ENCODE measurements around the gene GNL3L. TPM values are rescaled to one million over a fixed set of nuclear protein-coding genes. Genes with fewer than 3 reads are reported as not detected.

Gene GNL3L
- total and polyA plus RNA-seq, 11 donors: 5.6 to 44.2 (median 34.7) TPM

DNA sequence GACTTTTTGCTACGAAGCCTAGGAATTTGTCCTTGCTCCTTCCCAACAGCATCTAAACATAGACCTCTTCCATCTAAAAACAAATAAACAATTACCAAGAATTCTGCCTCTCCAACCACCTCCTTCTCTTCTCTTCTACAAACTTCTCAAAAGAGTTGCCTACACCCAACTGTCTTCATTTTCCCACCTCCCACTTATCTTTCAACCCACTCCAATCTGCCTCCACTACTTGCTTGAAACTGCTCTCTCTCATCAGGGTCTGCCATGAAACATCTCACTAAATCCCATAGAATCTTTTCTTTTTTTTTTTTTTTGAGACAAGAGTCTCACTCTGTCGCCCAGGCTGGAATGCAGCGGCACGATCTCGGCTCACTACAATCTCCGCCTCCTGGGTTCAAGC, 33.1 kb upstream of the GNL3L start:
- Histone ChIP-seq H3K27me3 (peaks cover 0 to 24% (median 0%) of the 10 kb centered on the region in 9 donors), H3K9me3 (no peaks in the 10 kb centered on the region), H3K36me3 (no peaks in the 10 kb centered on the region), H3K4me1 (peaks cover 0 to 17% (median 0%) of the 10 kb centered on the region in 12 donors), H3K4me3 (peak overlapping the region in 1 of 12 donors; percentile 75), H3K27ac (peak overlapping the region in 5 of 12 donors; percentile 22 to 80 (median 77))
- intact Hi-C loops (cut with DNase I): loop anchor here in 1 of 10 donors (5.0 kb wide), 1 partner anchor 35 kb away; the partner anchor contains the start of gene GNL3L
- 80 to 86% (median 81%) methylated on average over 6 of the region's 6 CpGs for WGBS, 4 donors
- ATAC-seq (no peak), DNase-seq (no peak)
- TF ChIP-seq POLR2A (IDR thresholded peaks at IDR 0.05): no peak

DNA sequence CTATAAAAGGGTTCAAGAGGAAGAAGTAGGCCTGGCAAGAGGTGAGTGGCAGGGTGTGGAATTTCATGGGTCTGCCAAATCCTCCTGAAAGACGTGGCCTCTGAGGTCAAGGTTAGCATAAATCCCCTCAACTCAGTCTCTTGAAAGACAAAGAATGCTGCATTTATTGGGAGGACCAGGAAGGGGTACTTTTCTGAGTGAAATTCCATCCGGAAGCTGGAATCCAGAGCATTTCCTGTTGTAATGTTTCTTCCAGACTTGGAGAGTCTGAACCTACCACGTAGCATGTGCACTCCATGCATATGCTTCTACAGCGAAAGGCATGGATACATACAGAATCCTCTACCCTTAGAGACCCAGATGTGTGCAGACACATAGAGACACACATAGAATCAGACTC, 20.6 kb upstream of the GNL3L start:
- Histone ChIP-seq H3K4me1 (peaks cover 0 to 4% (median 0%) of the 10 kb centered on the region in 12 donors), H3K36me3 (no peaks in the 10 kb centered on the region), H3K27me3 (peaks cover 0 to 4% (median 0%) of the 10 kb centered on the region in 9 donors), H3K4me3 (no peak overlapping the region), H3K27ac (no peak overlapping the region), H3K9me3 (peaks cover 0 to 8% (median 0%) of the 10 kb centered on the region in 12 donors)
- TF ChIP-seq, protein P1, sequence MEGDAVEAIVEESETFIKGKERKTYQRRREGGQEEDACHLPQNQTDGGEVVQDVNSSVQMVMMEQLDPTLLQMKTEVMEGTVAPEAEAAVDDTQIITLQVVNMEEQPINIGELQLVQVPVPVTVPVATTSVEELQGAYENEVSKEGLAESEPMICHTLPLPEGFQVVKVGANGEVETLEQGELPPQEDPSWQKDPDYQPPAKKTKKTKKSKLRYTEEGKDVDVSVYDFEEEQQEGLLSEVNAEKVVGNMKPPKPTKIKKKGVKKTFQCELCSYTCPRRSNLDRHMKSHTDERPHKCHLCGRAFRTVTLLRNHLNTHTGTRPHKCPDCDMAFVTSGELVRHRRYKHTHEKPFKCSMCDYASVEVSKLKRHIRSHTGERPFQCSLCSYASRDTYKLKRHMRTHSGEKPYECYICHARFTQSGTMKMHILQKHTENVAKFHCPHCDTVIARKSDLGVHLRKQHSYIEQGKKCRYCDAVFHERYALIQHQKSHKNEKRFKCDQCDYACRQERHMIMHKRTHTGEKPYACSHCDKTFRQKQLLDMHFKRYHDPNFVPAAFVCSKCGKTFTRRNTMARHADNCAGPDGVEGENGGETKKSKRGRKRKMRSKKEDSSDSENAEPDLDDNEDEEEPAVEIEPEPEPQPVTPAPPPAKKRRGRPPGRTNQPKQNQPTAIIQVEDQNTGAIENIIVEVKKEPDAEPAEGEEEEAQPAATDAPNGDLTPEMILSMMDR (IDR thresholded peaks at IDR 0.05): no peak
- TF ChIP-seq POLR2A (IDR thresholded peaks at IDR 0.05): no peak
- 21 to 46% (median 33%) methylated on average over 4 of the region's 4 CpGs for WGBS, 4 donors
- intact Hi-C loops (cut with DNase I): no loop called here
- no peak for ATAC-seq
- no peak for DNase-seq

DNA sequence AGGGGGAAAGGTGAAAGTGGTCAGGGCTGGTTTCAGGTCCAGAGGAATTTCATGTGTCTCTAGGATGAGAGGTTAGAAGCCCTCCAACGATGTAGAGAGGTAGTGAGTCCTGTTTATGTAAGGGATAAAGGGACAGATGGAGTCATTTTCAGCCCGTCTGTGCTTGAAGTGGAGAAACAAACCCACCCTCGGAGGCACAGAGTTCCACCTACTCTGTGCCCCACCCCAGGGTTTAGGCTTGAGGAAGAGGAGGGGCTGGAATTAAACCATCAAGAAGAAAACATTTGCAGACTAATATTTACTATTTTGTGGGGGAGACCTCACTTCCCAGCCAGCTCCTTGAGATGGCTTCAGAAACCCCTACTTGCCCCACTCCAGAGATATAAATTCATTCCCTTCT, 868 bp upstream of the GNL3L start:
- H3K27me3 ChIP-seq: peaks cover 0 to 4% (median 0%) of the 10 kb centered on the region in 9 donors
- DNase-seq (no peak), ATAC-seq (no peak)
- H3K4me3 ChIP-seq: peak overlapping the region in 11 of 12 donors; percentile 39 to 97 (median 74)
- H3K9me3 ChIP-seq: peaks cover 0 to 5% (median 0%) of the 10 kb centered on the region in 12 donors
- WGBS, 4 donors: 47 to 63% (median 48%) methylated on average over 3 of the region's 3 CpGs
- peak overlapping the region in 11 of 12 donors; percentile 80 to 97 (median 85) for H3K27ac ChIP-seq
- intact Hi-C loops (cut with DNase I): loop anchor here in 1 of 10 donors (2.0 kb wide), 1 partner anchor 46 kb away; no protein-coding TSS in a partner anchor
- H3K4me1 ChIP-seq: peaks cover 0 to 18% (median 4%) of the 10 kb centered on the region in 12 donors
- TF ChIP-seq POLR2A (IDR thresholded peaks at IDR 0.05): no peak
- TF ChIP-seq, protein P1 (IDR thresholded peaks at IDR 0.05): no peak
- H3K36me3 ChIP-seq: peaks cover 0 to 18% (median 0%) of the 10 kb centered on the region in 9 donors

DNA sequence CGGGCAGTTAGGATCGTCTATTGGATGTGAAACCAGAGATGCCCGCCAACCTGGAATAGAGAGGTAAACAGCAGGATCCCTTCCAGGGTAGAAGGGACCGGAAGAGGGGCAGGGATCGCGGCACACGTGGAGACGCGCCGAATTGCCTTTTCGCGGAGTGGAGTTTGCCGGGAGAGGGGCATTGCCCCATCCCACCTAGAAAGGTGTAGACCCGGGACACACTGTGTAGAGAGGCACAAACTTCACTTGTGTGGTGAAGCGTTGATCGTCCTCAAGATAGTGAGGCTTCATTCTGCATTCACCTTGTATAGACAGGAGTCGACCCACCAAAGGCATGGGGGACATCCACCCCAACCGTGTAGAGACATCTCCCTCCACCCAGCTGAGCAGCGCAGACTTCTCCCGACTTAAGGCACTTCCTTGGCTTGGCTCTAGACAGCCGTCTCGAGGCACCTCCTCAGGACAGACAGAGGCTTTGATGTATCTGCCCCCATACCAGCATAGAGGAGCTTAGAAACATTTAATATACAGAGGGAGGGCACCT, 410 bp downstream of the GNL3L start:
- H3K36me3 ChIP-seq: peaks cover 0 to 26% (median 0%) of the 10 kb centered on the region in 9 donors
- H3K27me3 ChIP-seq: peaks cover 0 to 4% (median 0%) of the 10 kb centered on the region in 9 donors
- peaks cover 0 to 18% (median 4%) of the 10 kb centered on the region in 12 donors for H3K4me1 ChIP-seq
- peak overlapping the region in 10 of 12 donors; percentile 67 to 97 (median 84) for H3K27ac ChIP-seq
- H3K4me3 ChIP-seq: peak overlapping the region; percentile 39 to 97 (median 72)
- WGBS, 4 donors: 0 to 53% (median 25%) methylated on average over 22 of the region's 22 CpGs
- ATAC-seq (peak; percentile 24 to 61 (median 45)), DNase-seq (no peak)
- TF ChIP-seq POLR2A (IDR thresholded peaks at IDR 0.05): no peak
- TF ChIP-seq, protein P1 (IDR thresholded peaks at IDR 0.05): no peak
- H3K9me3 ChIP-seq: peaks cover 0 to 5% (median 0%) of the 10 kb centered on the region in 12 donors
- intact Hi-C loops (cut with DNase I): loop anchor here in 5 of 10 donors (2.0 to 10.0 kb wide), 6 partner anchors 33 to 346 kb away; partner anchors contain the start of genes TSR2 (in 3 of the 5), FAM120C (in 1 of the 5) and FGD1 (in 1 of the 5)

Measured in heart left ventricle (tissue), 16 donors.